ENCODE results near the gene PHF20.
"Not testable (repeated sequence)": the region's sequence is repeated elsewhere in the genome, so short reads cannot be mapped to it uniquely, and the experiment has no call there.

PHF20 gene

DNA sequence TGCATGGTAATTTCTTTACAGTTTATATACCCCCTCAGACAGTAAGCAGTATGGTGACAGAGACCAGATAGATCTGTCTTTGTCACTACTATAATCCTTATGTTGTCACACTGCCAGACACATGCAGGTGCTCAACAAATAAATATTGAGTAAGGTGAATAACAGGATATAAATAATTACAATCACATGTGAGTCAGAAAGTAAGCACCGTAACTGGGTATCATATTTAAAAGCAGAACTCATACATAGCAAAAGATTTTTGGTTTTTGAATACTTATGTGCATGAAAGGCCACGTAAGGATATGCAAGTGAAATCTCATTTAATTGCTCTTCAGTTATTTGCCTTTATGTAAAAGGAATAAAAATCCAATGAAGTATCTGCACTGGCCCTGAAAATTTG lies 214.0 kb downstream of the PHF20 start:
- DNase-seq: no peak

GRCh38 chr20:35988910-35989463 lies 217.2 kb downstream of the PHF20 start:
- DNase-seq: no peak

GRCh38 chr20:35991142-35991771 lies 219.4 kb downstream of the PHF20 start:
- peak; percentile 27 for DNase-seq

DNA sequence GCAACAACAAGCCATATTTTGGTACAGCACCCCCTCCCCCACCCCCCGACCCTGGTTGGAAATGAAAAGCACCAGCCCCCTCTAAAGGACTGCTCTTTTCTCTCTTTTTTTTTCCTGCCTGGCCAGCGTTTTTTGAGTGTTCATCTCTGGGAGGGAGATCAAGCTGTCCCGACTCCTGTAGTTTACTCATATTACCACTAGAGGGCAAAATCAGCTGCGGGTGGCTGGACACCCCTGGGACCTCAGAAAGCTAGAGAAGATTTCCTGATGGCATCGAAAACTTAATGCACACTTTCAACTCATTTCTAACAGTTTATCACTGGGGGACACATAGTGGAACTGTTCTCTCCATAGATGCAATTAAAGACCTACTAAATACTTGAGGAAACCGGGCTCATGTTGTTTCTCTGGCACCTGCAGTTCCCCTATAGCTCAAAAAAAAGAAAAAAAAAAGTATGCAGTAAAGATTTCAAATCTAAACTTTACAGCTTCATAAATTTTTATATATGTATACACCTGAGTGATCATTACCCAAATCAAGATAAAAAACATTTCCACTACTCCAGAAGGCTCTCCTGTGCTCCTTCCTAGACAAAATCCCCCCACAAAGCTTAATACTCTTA lies 221.0 kb downstream of the PHF20 start:
- peak; percentile 13 for DNase-seq

DNA sequence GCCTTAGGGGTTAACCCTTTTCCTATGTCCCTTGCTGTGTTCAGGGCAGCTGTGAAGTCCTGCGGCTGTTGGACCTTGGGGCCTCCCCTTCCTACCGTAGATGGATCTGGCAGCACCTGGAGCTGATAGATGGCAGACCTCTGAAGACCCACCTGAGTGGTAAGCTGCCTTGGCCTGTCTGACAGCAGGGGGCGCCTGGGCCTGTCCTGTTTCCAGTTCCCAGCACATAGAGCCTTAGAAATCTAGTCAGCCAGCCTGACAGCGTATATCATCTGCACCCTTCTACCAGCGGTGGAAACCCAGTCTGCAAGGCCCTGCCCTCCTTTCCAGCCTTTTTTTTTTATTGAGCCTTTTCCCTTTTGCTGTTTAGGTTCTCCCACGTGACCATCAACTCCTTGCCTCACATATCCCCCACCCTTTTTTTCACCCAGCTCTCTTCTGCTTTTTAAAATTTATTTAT lies 223.2 kb downstream of the PHF20 start:
- DNase-seq: peak; percentile 27

DNA sequence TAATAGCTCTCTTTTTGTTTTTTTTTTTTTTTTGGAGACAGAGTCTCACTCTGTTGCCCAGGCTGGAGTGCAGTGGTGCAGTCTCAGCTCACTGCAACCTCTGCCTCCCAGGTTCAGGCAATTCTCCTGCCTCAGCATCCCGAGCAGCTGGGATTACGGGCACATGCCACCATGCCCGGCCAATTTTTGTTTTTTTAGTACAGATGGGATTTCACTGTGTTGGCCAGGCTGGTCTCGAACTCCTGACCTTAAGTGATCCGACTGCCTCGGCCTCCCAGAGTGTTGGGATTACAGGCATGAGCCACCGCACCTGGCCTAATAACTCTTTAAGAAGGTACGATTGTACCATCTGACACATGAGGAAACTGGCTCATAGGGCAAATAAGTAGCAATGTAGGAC lies 224.7 kb downstream of the PHF20 start:
- DNase-seq: not testable (repeated sequence)
